Heart left ventricle (tissue), 13 donors: Measurements from ENCODE around the gene CABLES2.

ENCODE experiments used
- POLR2A ChIP-seq, 2 donors: fragments of 450-650 bp; IDR thresholded peaks; one replicate each; pipeline ENCODE4 v1.6.1; 2017; ENCODE audit warnings: antibody characterized with exemption in 2 of 2, mild to moderate bottlenecking in 2 of 2, moderate library complexity in 2 of 2
- TF ChIP-seq, protein P1 (sequence below), 12 donors: fragments of 200-600 bp; sonication (generic) in 4 of 12; IDR thresholded peaks; one replicate each; pipeline versions ENCODE4 v1.5.0 to v1.8.0; 2018 to 2022; ENCODE audit warnings: antibody characterized with exemption in 12 of 12, mild to moderate bottlenecking in 5 of 12
- donor health status: ischemic (EF 13 %, LVEDD 7.1; RV severe dilation, severe dysfunction).
- donor health status: DM: no; HTN: yes; CAD: no.
- donor health status: DM: no; HTN: no; CAD: no.
- donor health status: ischemic (EF 25% LVEDD 6.9; RV normal size, moderate dysfunction).
- donor health status: ischemic (EF 25% LVEDD 5.7; RV mildly dilated, moderate dysfunction).
- donor health status: ischemic (EF 35%, LVEDD 5.7; RV mildly dilated, moderate dysfunction).
- donor health status: nonischemic (EF 11% LVEDD 7.7; RV severe dilation, severe dysfunction).
- donor health status: DM: yes; HTN: yes; CAD: no.
- donor health status: PGD.
- donor health status: ischemic (EF 29% LVEDD 5.4; RV normal size, mild dysfunction).
- donor health status: nonischemic (EF 23%, LVEDD 6.1; RV moderate dilation, normal function).

DNA sequence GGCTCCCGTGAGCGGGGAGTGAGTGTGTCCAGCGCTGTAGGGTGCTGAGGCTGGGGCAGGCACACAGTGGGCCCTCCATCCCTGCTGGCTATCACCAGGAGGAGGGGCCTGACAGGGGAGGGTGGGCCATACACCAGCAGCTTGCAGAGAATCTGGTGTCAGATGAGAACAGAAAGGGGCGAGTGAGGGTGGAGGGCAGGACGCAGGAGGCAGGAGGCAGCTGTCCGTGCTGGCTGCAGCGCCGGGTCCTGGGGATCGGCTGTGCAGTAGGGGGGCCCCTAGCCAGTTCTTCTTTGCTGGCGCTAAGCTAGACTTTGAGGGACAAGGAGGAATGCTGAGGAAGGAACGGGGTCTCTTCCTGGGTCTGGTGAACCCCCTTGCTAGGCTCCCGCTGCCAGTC is 1.6 kb upstream of the CABLES2 start:
- TF ChIP-seq, protein P1, sequence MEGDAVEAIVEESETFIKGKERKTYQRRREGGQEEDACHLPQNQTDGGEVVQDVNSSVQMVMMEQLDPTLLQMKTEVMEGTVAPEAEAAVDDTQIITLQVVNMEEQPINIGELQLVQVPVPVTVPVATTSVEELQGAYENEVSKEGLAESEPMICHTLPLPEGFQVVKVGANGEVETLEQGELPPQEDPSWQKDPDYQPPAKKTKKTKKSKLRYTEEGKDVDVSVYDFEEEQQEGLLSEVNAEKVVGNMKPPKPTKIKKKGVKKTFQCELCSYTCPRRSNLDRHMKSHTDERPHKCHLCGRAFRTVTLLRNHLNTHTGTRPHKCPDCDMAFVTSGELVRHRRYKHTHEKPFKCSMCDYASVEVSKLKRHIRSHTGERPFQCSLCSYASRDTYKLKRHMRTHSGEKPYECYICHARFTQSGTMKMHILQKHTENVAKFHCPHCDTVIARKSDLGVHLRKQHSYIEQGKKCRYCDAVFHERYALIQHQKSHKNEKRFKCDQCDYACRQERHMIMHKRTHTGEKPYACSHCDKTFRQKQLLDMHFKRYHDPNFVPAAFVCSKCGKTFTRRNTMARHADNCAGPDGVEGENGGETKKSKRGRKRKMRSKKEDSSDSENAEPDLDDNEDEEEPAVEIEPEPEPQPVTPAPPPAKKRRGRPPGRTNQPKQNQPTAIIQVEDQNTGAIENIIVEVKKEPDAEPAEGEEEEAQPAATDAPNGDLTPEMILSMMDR (IDR thresholded peaks at IDR 0.05) = no peak
- TF ChIP-seq POLR2A (IDR thresholded peaks at IDR 0.05) = no peak
